ENCODE data around the gene LIPT1.

The LIPT1 gene

DNA sequence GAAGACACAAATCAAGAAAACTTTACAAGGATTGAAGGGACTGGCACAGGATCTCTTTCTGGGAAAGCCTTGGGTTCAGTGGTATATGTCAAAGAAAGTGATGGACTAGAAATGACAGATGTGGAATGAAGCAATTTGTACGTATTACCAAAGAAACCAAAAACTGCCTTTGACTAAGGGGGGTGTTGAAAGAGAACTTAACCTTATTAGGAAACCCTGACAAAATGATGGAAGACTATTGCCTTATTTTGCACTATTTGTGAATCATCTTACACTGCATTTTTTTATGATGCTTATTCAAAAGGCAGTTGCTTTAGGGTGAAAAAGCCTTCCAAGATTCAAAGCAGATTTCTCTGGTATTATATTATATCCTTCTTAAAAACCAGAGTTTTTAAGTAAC, 4.1 kb upstream of the LIPT1 start:
- H3K36me3 Mint-ChIP-seq (ENCODE audit: low read depth) = peaks cover 35% of the 10 kb centered on the region
- TF ChIP-seq, protein P1, sequence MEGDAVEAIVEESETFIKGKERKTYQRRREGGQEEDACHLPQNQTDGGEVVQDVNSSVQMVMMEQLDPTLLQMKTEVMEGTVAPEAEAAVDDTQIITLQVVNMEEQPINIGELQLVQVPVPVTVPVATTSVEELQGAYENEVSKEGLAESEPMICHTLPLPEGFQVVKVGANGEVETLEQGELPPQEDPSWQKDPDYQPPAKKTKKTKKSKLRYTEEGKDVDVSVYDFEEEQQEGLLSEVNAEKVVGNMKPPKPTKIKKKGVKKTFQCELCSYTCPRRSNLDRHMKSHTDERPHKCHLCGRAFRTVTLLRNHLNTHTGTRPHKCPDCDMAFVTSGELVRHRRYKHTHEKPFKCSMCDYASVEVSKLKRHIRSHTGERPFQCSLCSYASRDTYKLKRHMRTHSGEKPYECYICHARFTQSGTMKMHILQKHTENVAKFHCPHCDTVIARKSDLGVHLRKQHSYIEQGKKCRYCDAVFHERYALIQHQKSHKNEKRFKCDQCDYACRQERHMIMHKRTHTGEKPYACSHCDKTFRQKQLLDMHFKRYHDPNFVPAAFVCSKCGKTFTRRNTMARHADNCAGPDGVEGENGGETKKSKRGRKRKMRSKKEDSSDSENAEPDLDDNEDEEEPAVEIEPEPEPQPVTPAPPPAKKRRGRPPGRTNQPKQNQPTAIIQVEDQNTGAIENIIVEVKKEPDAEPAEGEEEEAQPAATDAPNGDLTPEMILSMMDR (IDR thresholded peaks at IDR 0.05) = no peak
- H3K4me3 Mint-ChIP-seq = peak overlapping the region; percentile 9
- no peaks in the 10 kb centered on the region for H3K9me3 Mint-ChIP-seq
- H3K27me3 Mint-ChIP-seq (ENCODE audit: low read depth, poor library complexity) = no peaks in the 10 kb centered on the region
- no peak for DNase-seq
- H3K27ac Mint-ChIP-seq = peak overlapping the region; percentile 46
- peaks cover 22% of the 10 kb centered on the region for H3K4me1 Mint-ChIP-seq

- Mint-ChIP-seq H3K27ac (no peak overlapping the region), H3K9me3 (no peaks in the 10 kb centered on the region), H3K36me3 (ENCODE audit: low read depth) (peaks cover 25% of the 10 kb centered on the region), H3K4me1 (peaks cover 35% of the 10 kb centered on the region), H3K27me3 (ENCODE audit: low read depth, poor library complexity) (no peaks in the 10 kb centered on the region), H3K4me3 (no peak overlapping the region)
- DNase-seq = peak; percentile 18
- TF ChIP-seq, protein P1 (IDR thresholded peaks at IDR 0.05) = no peak
Measured at GRCh38 chr2:99152199-99152895, 2.4 kb upstream of the LIPT1 start.

DNA sequence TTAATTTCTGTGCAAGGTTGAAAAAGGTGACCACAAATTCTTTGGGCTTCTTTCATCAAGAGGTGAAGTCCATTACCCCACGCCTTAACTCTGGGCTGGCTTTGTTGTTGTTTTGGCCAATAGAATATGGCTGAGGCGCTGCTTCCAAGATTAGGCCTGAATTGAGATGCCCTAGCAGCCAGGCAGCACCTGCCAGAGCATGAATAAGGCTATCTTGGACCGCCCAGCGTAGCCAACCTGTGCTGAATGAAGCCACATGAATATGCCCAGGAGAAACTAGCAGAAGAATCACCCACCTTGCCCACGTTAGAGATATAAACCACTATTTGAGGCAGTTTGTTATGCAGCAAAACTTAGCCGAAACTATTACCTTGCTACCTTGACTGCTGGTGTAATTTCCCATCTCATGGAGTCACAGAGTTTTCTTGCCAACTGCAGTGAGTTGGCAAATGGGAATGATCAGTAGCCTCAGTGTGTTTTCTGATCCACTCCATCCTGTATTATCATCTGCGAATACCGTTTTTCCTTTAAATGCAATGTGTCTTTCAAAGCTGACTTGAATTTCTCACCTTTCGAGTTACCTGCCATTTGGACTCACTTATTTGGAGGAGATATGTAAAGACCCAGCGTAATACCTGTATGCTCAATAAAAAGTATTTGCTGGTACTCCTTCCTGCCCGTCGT, 704 bp upstream of the LIPT1 start:
- no peak for DNase-seq
- H3K9me3 Mint-ChIP-seq = no peaks in the 10 kb centered on the region

DNA sequence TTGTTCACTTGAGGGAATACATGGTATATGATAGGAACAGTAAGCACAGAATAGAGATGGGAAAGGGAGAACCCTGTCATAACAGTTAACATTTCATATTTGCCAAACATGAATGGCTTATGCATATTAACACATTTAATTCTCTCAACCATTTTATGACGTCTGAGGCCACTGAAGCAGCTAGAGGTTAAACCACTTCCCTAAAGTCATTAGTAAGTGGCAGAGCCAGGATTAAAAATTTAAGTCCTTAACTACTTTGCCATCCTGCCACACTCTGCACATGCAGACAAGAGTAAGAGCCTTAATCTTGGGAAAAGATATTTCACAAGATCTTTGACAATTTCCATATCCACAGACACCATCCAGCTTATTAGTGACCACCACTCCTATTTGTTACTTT, 2.1 kb downstream of the LIPT1 start:
- no peaks in the 10 kb centered on the region for H3K9me3 Mint-ChIP-seq
- peaks cover 30% of the 10 kb centered on the region for H3K36me3 Mint-ChIP-seq (ENCODE audit: low read depth)

More for the DNA sequence above, 704 bp upstream of the LIPT1 start:
- peak overlapping the region; percentile 73 for H3K27ac Mint-ChIP-seq
- H3K27me3 Mint-ChIP-seq (ENCODE audit: low read depth, poor library complexity) = no peaks in the 10 kb centered on the region
- peaks cover 27% of the 10 kb centered on the region for H3K36me3 Mint-ChIP-seq (ENCODE audit: low read depth)
- peaks cover 45% of the 10 kb centered on the region for H3K4me1 Mint-ChIP-seq
- no peak overlapping the region for H3K4me3 Mint-ChIP-seq
- TF ChIP-seq, protein P1 (IDR thresholded peaks at IDR 0.05) = no peak

GRCh38 chr2:99158599-99158998, 3.8 kb downstream of the LIPT1 start:
- no peaks in the 10 kb centered on the region for H3K9me3 Mint-ChIP-seq
- H3K27me3 Mint-ChIP-seq (ENCODE audit: low read depth, poor library complexity) = no peaks in the 10 kb centered on the region
- no peak for DNase-seq
- H3K4me3 Mint-ChIP-seq = no peak overlapping the region
- H3K27ac Mint-ChIP-seq = no peak overlapping the region
- TF ChIP-seq, protein P1 (IDR thresholded peaks at IDR 0.05) = no peak
- H3K4me1 Mint-ChIP-seq = peaks cover 36% of the 10 kb centered on the region
- H3K36me3 Mint-ChIP-seq (ENCODE audit: low read depth) = peaks cover 31% of the 10 kb centered on the region

More for the DNA sequence above, 2.1 kb downstream of the LIPT1 start:
- DNase-seq = no peak
- TF ChIP-seq, protein P1 (IDR thresholded peaks at IDR 0.05) = no peak
- H3K4me1 Mint-ChIP-seq = peaks cover 37% of the 10 kb centered on the region
- no peak overlapping the region for H3K27ac Mint-ChIP-seq
- peak overlapping the region; percentile 52 for H3K4me3 Mint-ChIP-seq
- no peaks in the 10 kb centered on the region for H3K27me3 Mint-ChIP-seq (ENCODE audit: low read depth, poor library complexity)

Data from nephron progenitor cell (in vitro differentiated cells).